DLD1 (cell line): Measurements from ENCODE around the gene BCAT1.
"Not testable (repeated sequence)": the region's sequence is repeated elsewhere in the genome, so short reads cannot be mapped to it uniquely, and the experiment has no call there.

Source experiments
- in situ Hi-C: cut with HindIII; loops from 2 replicates; pipeline ENCODE4 v1.10.0; 2017; ENCODE audit warnings: low sequenced_read_pairs

Gene BCAT1

GRCh38 chr12:24929953-24930352 lies 18.9 kb downstream of the BCAT1 start:
- in situ Hi-C loops: no loop called here

- in situ Hi-C loops: not testable (repeated sequence)
Measured at GRCh38 chr12:24928533-24929306, 20.2 kb downstream of the BCAT1 start.

GRCh38 chr12:24928131-24928530 lies 20.8 kb downstream of the BCAT1 start:
- in situ Hi-C loops: no loop called here

- in situ Hi-C loops: not testable (repeated sequence)
Measured at GRCh38 chr12:24926080-24926479, 22.8 kb downstream of the BCAT1 start.

- in situ Hi-C loops: no loop called here
Measured at GRCh38 chr12:24922090-24922489, 26.8 kb downstream of the BCAT1 start.

- in situ Hi-C loops: no loop called here
Measured at GRCh38 chr12:24921251-24922038, 27.5 kb downstream of the BCAT1 start.

GRCh38 chr12:24920141-24920540 lies 28.8 kb downstream of the BCAT1 start:
- in situ Hi-C loops: no loop called here

- in situ Hi-C loops: no loop called here
Measured at GRCh38 chr12:24919346-24920001, 29.4 kb downstream of the BCAT1 start.

- in situ Hi-C loops: no loop called here
Measured at GRCh38 chr12:24918596-24918995, 30.3 kb downstream of the BCAT1 start.

GRCh38 chr12:24915501-24915900 lies 33.4 kb downstream of the BCAT1 start:
- in situ Hi-C loops: no loop called here

- in situ Hi-C loops: no loop called here
Measured at GRCh38 chr12:24913953-24914352, 34.9 kb downstream of the BCAT1 start.

GRCh38 chr12:24913130-24913529 lies 35.8 kb downstream of the BCAT1 start:
- in situ Hi-C loops: no loop called here

- in situ Hi-C loops: no loop called here
Measured at GRCh38 chr12:24911271-24911791, 37.6 kb downstream of the BCAT1 start.

- in situ Hi-C loops: not testable (repeated sequence)
Measured at GRCh38 chr12:24910192-24910591, 38.7 kb downstream of the BCAT1 start.

- in situ Hi-C loops: no loop called here
Measured at GRCh38 chr12:24909667-24910066, 39.2 kb downstream of the BCAT1 start.

GRCh38 chr12:24907464-24907863 lies 41.4 kb downstream of the BCAT1 start:
- in situ Hi-C loops: no loop called here

GRCh38 chr12:24906141-24906540 lies 42.8 kb downstream of the BCAT1 start:
- in situ Hi-C loops: no loop called here

GRCh38 chr12:24905431-24905830 lies 43.5 kb downstream of the BCAT1 start:
- in situ Hi-C loops: no loop called here

GRCh38 chr12:24904871-24905270 lies 44.0 kb downstream of the BCAT1 start:
- in situ Hi-C loops: no loop called here

- in situ Hi-C loops: no loop called here
Measured at GRCh38 chr12:24903329-24904088, 45.4 kb downstream of the BCAT1 start.
